Measurements from ENCODE around the gene HS1BP3.

The HS1BP3 gene

DNA sequence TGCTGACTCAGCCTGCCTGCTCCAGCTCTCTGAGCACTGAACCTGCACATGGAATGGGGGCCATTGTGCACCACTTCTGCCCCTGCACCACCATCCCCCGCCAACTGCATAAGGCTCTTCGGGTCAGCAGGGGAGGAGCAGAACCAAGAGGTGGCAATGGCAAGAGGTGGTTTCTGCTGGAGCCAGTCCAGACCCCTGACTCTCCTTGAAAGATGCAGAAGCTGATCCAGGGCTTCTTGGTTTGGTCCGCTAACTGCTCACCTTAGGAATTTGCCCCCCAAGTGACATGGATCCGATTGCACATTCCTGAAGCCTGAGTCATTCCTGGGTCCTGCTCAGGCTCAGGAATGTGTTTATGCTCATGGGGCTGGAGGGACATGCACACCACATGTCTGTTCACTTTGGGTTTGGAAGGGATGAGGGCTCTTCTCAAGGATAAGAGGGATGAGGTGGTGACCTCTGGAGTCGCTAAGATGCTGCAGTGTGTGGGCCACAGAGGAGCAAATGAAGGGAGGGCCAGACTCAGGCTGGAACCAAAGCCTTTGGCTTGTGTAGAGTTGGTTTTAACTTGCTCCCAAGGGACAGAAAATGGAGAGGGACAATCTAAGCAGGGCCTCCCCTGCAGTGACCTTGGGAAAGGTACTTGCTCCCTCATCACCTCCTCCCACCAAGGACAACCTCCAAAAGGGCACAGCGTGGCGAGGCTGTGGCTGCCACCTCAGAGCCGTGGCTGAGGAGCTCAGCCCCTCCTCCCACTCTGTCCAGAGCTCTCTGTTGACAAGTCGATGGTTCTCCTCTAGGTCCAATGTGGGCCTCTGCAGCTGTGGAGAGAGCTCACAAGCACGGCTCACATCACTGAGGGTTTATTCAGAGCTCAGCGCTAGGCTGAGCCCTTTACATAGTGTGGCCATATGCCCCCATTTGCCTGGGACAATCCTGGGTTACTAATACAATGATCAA lies 66.2 kb downstream of the HS1BP3 start:
- DNase-seq (ENCODE audit: low spot score) = peak; percentile 95

DNA sequence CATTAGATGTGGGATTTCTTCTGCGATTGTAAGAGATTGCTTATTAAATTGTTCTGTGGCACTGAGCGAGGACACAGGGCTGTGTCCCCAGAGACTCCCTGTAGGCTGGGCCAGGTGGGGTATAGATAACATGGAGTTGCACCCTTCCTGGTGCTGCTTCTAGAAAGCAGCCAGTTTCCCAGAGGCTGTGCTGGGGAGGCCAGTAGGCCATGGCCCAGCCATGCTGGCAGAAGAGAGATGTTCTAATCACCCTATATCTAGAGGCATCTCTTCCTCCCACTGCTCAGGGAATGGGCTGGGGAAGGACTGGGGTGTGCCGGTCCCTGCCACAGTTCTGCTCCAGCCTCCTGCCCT lies 66.9 kb downstream of the HS1BP3 start:
- DNase-seq (ENCODE audit: low spot score) = no peak

DNA sequence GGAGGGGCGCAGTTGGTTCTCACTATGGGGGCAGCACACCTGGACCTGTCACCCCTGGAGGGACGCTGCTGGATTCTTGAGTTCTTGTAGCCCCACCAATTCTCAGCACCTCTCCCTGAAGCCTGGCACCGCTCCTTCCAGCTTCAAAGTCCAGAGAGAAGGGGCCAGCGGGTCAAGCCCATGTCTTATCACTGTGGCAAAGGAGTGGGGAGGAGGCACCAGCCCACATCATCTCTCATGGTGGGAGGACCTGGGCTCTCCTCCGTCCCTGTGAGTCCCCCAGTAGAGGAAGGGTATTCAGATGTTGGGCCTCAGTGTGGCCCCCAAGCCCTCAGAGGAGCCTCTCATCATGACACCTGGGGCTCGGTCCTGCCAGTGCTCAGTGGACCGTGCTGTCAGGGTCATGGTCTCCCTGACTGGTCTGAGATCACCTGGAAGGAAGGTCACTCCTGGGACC lies 67.4 kb downstream of the HS1BP3 start:
- no peak for DNase-seq (ENCODE audit: low spot score)

DNA sequence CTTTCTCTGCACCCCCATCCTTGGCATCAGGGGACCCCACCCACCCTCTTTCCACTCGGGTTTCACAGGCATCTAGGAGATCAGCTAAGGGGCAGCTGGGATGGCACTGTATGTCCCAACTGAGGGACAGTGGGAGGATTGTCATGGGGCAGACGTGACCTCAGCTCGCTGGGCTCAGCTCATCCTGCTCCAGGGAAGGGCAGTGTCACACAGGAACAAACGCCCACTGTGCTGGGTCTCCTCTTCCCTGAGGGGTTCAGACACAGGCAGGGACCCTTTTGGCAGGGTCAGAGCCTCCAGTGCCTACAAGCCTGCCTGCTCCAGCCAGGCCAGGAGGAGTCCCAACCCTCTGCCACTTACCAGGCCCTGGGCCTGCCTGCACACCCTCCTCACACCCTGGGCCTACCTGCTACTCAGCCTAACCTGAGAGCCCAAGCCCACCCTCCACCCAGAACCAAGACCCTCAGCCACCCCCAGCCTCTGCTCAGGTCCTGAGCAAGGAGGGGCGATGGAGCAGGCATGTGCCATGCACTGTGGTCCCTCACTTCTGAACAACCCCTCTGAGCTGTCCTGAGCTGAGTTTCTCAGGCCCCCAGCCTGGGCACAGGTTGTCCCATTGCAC lies 68.2 kb downstream of the HS1BP3 start:
- DNase-seq (ENCODE audit: low spot score) = no peak

DNA sequence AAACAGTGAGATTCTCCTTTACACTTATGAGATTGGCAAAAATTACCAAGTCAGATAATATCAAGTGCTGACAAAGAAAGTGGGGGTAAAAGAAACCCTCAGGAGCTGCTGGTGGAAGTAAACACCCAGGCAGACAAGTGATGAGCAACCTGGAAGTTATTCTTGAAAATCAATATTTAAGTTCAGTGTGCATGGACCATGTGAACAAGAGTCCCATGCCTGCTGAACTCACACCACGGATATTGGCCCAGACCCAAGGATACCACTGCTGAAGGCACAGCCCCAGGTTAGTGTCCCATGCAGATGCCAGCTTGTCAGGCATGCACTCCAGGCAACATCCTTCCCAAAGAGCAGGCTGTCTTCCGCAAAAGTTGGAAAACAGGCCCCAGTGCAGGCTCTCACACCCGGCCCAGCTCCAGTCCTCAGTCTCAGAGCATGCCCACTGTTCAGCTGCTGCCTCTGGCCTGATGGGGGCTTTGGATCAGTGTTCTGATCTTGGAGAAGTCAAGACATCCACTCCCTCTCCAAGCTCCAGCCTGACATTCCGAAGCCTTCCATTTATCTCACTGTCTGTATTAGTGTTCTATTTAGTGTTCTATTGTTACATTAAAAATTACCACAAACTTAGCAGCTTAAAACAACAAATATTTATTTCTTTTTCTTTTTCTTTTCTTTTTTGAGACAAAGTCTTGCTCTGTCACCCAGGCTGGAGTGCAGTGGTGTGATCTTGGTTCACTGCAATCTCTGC lies 70.0 kb downstream of the HS1BP3 start:
- no peak for DNase-seq (ENCODE audit: low spot score)

DNA sequence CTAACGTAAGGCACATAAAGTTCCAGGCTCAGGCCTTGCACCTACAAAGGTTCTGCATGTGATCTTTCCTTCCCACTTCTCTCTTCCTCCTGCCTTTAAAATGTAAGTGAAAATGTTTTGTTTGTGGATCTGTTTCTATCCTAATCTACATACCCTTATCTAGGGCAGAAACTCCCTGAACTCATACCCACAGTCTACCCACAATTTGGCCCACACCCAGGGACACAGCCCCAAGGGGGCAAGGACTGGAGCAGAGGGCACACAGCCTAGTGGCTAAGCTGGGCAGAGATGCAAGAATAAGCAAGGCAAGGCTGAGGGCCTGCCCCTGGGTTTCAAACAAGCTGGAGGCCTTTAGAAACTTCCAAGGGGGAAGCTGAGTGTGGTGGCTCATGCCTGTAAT lies 71.0 kb downstream of the HS1BP3 start:
- peak; percentile 66 for DNase-seq (ENCODE audit: low spot score)

DNA sequence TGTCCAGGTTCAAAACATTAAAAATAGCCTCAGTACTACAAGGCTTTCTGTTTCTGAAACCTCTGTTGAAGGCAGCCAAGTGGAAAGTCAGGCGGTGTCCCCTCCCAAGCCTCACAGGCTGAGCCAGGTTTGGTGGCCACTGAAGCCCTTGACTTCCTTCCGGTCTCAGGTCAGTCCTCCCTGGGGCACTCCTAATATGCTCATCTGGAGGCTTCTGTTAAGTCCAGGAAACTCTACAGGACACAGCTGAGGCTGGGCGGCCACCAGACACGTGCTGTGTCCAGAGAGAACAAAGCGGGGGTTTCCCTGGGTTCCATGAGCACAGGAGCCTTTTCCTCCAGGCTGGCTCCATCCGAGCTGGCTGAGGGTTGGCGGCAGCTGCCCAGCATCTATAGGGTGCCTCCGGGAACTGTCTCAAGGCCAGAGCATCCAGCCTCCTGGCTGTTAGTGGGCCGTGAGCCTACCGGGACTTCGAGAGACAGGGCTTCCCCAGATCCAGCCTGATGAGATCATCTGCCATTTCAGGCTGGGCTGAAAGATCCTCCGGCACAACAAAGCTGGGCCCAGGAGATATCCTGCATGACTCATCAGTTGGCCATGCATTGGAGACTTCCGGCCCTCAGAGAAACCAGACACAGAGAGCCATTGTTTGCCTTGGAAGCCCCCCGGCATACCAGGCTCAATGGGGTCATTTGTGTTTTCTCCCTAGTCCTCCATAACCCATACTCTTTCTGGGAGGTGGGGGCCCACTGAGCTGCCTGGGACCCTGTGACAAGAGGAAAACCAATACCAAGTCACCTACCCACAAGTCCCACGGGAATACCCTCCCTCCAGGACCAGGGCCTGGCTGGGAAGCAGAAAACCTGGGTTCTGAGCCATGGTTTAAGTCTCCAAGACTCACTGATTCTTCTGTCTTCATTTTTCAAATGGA lies 71.7 kb downstream of the HS1BP3 start:
- peak; percentile 99 for DNase-seq (ENCODE audit: low spot score)

DNA sequence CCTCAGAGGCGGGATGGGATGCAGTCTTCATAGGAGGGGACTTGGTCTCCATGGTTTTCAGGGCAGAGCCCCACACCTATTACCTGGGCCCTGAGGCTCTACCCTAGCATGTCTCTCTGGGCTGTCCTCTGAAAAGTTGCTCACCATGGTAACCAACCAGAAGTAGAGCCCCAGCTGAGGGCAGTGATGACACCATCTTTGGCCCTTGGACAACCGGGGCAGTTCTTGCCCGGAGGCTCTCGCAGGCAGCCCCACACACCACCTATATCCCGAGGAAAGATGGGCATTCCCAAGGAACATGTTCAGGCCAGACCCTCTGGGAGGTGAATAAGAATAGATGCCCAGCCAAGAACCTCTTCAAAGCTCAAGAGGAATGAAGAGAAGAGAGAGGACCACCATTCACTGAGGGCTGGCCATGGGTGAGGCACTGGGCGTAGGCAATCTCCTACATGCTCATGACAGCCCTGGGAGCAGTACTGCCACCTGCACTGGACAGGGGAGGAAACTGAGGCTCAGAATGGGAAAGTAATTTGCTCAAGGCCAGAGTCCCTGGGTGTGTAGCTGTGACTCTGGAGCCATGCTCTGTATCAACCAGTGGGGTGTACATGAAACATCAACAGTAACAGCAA lies 72.5 kb downstream of the HS1BP3 start:
- no peak for DNase-seq (ENCODE audit: low spot score)

DNA sequence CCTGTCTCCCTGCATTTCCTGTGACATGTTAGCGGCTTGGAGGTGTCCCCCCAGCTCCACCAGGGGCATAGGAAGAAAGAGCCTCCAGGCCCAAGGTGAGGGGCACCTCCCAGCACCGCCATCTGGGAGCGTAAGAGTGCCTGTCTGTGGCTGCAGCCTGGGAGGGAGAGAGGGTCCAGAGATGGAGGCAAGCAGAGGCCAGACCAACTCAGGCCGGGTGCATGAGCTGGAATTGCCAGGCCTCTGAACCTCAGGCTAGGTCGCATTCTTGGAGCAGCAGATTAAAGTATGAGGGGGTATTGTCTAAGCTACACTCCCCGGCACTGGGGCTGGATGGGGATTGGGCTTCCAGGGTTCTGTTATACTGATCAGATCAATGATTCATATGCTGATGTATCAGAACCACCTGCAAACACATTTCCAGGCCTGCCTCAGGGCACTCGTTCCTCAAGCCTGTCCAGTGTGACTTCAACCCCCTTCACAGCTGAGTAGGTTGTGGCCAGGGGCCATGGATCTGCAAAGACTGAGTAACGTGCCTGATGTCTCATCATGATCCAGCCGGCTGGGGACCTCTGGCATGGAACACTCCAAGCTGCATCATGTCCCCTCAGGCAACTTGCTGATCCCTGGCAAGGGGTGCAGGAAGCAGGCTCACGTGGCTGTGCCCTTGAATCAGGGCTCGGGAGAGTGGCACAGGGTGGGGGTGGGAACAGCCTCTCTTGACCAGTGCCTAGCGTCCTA lies 73.2 kb downstream of the HS1BP3 start:
- no peak for DNase-seq (ENCODE audit: low spot score)

DNA sequence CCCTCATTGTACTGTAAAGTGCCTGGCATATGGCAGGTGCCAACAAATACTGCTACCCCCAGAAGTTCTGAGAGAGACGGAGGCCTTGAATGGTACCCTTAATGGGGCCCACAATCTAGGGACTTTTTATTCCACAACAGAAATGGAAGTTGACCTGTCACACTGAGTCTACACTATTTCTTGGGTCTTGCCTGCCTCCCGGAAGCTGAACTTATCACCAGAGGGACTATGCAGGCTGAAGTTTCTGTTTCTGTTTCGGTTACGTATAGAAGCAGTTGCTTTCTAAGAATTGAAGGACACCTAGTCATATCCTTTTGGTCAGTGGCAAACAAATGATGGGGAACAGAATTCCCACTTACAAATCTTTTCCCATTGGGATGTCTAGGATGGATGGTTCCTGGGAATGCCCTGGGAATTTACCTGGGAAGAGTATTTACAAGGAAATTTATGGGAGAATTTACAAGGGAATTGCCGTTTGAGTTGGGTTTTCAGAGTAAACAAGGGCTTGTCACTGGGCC lies 74.2 kb downstream of the HS1BP3 start:
- no peak for DNase-seq (ENCODE audit: low spot score)

DNA sequence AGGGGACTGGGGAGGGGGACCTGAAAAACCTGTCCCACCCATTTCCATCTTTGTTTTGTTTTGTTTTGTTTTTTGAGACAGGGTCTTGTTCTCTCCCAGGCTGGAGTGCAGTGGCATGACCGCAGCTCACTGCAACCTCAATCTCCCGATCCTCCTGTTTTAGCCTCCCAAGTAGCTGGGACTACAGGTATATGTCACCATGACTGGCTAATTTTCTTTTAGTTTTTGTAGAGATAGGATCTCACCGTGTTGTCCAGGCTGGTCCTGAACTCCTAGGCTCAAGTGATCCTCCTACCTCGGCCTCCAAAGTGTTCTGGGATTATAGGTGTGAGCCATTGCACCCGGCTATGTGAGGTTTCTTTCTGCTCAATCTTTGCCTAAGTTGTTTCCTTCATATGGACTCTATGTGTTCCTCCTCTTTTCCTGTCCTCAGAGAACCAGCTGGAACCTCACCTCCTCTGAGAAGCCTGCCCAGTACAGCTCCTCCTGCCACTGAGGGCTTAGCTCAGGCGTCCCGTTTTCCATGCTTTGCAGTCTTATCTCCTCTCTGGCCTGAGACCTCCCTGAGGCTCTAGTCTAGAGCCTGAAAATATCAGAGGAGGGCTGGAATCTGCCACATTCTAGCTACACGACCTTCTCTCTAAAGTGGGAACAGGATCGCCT lies 74.8 kb downstream of the HS1BP3 start:
- DNase-seq (ENCODE audit: low spot score) = no peak

DNA sequence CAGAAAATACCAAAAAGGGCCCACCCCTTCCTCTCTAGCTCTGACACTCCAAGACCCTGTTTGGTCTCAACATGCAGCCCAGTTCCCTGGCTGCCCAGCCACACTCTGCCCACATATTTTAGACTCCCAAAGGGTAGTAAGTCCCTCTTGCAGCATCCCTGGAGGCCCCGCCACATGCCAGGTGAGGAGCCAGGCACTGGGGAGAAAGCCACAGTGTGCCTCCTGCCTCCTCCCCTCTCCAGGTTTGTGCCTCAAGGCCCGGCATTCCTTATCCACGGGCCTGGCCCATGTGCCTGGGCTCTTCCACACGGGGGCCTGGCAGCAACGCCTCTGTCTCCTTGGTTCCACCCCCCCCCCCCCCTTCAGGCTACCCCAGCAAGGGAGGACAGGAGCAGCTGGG lies 75.5 kb downstream of the HS1BP3 start:
- no peak for DNase-seq (ENCODE audit: low spot score)

DNA sequence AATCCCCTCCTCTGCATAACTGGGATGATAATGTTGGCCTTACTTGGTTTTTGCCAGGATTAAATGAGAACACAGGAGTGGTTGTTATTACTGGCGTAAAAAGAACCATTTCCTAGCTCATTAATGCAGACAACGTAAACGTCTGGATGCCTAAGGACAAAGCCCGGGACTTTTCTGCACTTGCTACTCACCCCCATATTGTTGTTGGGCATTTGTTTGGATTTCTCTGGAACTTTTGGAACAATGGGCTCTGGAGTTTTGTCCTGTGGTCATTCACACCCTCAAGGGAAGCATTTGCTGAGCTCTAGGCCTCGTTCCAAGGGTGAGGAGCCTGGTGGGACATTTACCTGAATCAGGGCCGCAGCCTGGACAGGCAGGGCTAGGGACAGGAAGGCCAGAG lies 76.0 kb downstream of the HS1BP3 start:
- DNase-seq (ENCODE audit: low spot score) = no peak

DNA sequence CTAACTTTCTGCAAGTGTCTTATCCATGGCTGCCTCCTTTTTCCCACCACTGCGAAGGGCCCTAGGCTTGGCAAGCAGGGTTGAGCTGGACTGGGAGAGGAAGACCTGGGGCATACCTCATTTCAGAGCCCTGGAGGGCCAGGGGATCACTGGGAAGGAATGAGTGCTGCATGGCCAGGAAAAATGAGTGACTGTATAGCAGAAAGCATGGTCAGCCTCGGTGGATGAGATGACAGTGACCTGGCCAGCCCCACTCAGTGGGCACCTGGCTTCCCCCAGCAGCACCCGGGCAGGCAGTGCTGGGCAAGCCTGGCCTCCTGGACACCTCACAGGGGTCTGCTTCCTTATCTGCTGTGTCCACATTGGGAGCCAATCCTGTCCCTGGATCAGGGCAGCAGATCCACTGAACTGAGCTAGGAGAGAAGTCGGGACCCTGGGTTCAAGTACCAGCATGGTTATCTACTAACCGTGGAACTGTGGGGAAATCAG lies 76.4 kb downstream of the HS1BP3 start:
- no peak for DNase-seq (ENCODE audit: low spot score)

DNA sequence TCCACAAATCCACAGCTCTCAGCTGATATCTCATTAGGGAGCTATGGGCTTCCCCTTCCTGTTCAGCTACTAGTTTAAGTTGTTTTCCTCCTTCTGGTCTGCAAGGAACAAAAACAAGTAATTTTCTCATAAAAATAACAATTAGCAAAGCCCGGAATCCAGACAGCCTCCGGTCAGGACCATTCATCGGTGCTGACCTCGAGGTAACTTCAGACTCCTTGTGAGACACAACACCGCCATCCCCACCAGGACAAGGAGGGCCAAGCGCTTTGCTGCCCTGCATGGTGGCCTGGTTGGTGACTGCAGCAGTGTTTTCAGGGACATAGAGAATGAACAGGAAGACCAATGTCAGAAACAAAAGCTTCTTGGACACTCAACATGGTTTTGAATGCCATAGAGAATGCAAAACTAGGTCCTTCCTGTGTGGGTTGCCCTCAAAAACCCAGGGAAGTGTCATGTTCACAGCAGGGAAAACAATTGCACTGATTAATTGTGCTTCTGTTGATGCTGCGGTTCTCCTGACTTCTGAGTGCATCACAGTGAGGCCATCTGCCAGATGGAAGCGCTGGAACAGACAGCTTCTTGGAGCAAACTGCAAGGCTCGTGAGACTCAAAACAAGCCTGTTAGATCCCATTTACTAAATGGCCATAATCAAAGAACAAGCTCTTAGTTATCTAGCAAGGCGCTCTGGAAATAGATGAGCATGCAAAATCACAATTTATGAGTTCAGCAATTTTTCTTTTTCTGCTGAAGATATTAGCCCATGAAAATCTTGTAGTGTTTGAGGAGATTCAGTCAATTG lies 77.1 kb downstream of the HS1BP3 start:
- DNase-seq (ENCODE audit: low spot score) = no peak

DNA sequence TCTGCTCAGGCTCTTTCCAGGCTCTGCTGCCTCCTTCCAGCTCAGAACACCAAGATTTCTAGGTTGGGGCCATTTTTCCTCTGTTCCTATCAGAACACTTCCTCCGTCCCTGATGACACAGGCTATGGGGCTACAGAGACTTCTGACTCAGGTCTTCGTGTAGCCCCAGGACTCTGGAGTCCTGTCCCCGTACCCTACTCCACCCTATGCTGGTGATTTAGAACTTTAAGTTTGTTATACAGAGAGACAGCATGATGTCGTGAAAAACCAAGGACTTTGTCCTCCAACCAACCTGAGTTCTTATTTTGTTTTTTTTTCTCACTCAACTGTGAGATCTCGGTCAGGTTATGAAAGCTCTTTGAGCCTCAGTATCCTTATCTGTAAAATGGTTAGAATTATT lies 78.7 kb downstream of the HS1BP3 start:
- no peak for DNase-seq (ENCODE audit: low spot score)

DNA sequence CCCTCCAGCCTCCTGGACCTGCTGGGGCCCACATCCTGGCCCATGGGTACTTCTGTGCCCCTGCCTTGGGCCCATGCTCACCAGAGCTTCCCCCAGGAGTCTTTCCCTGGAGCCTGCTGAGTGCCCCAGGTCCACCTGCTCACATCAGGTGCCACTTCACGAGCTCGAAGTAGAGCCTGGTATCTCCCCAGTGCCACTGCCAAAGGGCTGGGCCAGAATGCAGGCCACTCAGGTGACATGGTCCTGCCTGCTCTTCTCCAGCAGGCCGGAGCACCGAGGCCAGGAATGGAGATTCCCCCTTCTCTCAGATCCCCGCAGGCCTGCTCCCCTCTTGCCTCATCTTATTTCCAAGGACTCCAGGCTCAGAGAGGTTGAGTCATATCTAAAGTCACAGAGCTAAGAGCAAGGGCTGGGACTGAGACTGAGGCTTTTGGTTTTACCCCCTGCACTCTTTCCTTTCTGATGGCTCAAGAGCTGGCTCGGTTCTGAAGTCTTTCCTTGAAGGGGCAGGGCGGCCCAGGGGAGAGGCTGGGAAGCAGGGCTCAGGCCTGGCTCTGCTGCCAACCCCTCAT lies 79.2 kb downstream of the HS1BP3 start:
- no peak for DNase-seq (ENCODE audit: low spot score)

DNA sequence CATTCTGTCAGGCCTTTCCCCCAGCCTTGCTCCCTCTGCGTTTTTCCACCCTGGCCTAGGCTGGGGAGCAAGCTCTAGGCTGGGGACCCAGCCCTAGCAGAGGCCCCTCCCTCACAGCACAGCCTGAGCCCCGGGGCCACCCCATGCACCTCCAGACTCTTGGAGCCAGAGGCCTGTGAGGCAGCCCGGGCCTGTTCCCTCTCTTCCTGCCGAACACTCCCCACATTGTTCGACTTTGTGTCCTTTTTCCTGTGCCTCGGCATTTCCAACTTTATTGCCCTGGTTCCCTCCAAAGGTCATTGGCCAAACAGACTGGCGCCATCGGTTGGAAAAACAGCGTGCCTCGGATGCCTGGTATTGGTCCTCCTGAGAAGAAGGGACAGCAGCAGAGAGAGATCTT lies 79.7 kb downstream of the HS1BP3 start:
- no peak for DNase-seq (ENCODE audit: low spot score)
